Neural cell (in vitro differentiated cells): ENCODE data around the gene HDAC9. TPM values are rescaled to one million over a fixed set of nuclear protein-coding genes. Genes with fewer than 3 reads are reported as not detected.

Source experiments
- H2AFZ ChIP-seq: fragments of 200-600, 300-800 bp; sonication (generic), shearing (Covaris generic); 2 replicates; pipeline ENCODE4 v1.6.0; 2014; ENCODE audit warnings: low read depth, mild to moderate bottlenecking, antibody characterized with exemption, low read length, moderate library complexity
- H3F3A ChIP-seq: fragments of 200-600 bp; shearing (Covaris generic); 2 replicates; pipeline ENCODE4 v1.6.1; 2016; ENCODE audit warnings: mild to moderate bottlenecking, moderate library complexity, mixed read lengths, antibody characterized with exemption, low read length; ENCODE audit not compliant: insufficient read depth, poor library complexity, severe bottlenecking
- H3K27ac ChIP-seq: fragments of 200-600, 300-800 bp; sonication (generic), shearing (Covaris generic); 2 replicates; pipeline ENCODE4 v1.5.1; 2014; ENCODE audit warnings: mild to moderate bottlenecking, low read length, moderate library complexity
- H3K27me3 ChIP-seq: fragments of 300-800, 200-600 bp; sonication (generic), shearing (Covaris generic); 2 replicates; pipeline ENCODE4 v1.6.0; 2014; ENCODE audit warnings: mild to moderate bottlenecking, low read depth, low read length, moderate library complexity; ENCODE audit not compliant: insufficient read depth
- H3K36me3 ChIP-seq: fragments of 300-800, 200-600 bp; sonication (generic), shearing (Covaris generic); 2 replicates; pipeline ENCODE4 v1.5.1; 2014; ENCODE audit warnings: mild to moderate bottlenecking, antibody characterized with exemption, low read length, moderate library complexity; ENCODE audit not compliant: insufficient read depth
- H3K4me2 ChIP-seq: fragments of 300-800, 200-600 bp; sonication (generic), shearing (Covaris generic); 2 replicates; pipeline ENCODE4 v1.6.0; 2014; ENCODE audit warnings: mild to moderate bottlenecking, low read length
- H3K4me3 ChIP-seq: fragments of 300-800, 200-600 bp; sonication (generic), shearing (Covaris generic); 2 replicates; pipeline ENCODE4 v1.5.1; 2014; ENCODE audit warnings: mild to moderate bottlenecking, low read length, moderate library complexity
- H3K79me2 ChIP-seq: fragments of 200-600 bp; shearing (Covaris generic); replicated peaks from 2 replicates; pipeline ENCODE4 v1.6.0; 2014; ENCODE audit warnings: mild to moderate bottlenecking, low read length, moderate library complexity; ENCODE audit not compliant: insufficient read depth
- H3K9ac ChIP-seq: fragments of 300-800, 200-600 bp; sonication (generic), shearing (Covaris generic); 2 replicates; pipeline ENCODE4 v1.6.1; 2016; ENCODE audit warnings: mild to moderate bottlenecking, low read length, mixed read lengths
- H3K9me2 ChIP-seq: fragments of 200-600 bp; shearing (Covaris generic); 2 replicates; pipeline ENCODE4 v1.6.1; 2016; ENCODE audit warnings: mild to moderate bottlenecking, low read length, mixed read lengths; ENCODE audit not compliant: insufficient read depth
- H3K9me3 ChIP-seq: fragments of 200-600, 300-800 bp; sonication (generic), shearing (Covaris generic); 2 replicates; pipeline ENCODE4 v1.6.1; 2016; ENCODE audit warnings: mild to moderate bottlenecking, mixed run types, low read length, moderate library complexity, mixed read lengths
- H4K20me1 ChIP-seq: fragments of 200-600 bp; shearing (Covaris generic); 2 replicates; pipeline ENCODE4 v1.6.1; 2016; ENCODE audit warnings: mild to moderate bottlenecking, mixed run types; ENCODE audit not compliant: insufficient read depth
- MXI1 ChIP-seq: fragments of 450-650 bp; conservative IDR thresholded peaks from 2 replicates; pipeline ENCODE4 v1.6.1; 2014; ENCODE audit warnings: antibody characterized with exemption, mild to moderate bottlenecking; ENCODE audit not compliant: poor library complexity, severe bottlenecking
- POLR2AphosphoS5 ChIP-seq: IDR thresholded peaks from 2 replicates; pipeline ENCODE4 v1.6.1; 2012
- polyA plus RNA-seq: library from polyadenylated mRNA; depleted of rRNA; stranded (reverse); fragments of >200 nt; gene quantifications from 2 replicates; pipeline ENCODE4 v1.2.3, GENCODE V29; 2014
- TF ChIP-seq, protein P1 (sequence below): IDR thresholded peaks from 2 replicates; pipeline ENCODE4 v1.6.1; 2012; ENCODE audit warnings: borderline replicate concordance
- TF ChIP-seq, protein P2 (sequence below): fragments of 450-650 bp; IDR thresholded peaks from 2 replicates; pipeline ENCODE4 v1.5.1; 2014; ENCODE audit warnings: antibody characterized with exemption, mild to moderate bottlenecking, moderate library complexity; ENCODE audit not compliant: poor library complexity, severe bottlenecking

Gene HDAC9
- polyA plus RNA-seq, 1 donor from 2014 or later, result 15.9 TPM

DNA sequence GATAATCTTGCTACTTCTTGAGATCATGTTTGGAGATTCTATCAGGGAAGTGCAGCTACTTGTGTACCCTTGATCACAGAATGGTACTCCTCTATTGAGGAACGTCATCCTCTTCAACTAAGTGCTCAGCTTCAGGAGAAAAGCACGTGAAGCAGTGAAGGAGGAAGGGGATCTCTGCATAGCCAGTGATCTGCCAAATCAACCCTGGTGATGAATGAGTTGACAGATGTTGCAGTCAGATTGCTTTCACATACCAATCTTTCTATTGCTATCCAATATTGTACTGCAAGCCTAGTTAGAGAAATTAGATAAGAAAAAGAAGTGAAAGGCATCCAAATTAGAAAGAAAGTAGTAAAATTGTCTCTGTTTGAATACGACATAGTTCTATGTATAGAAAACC lies 312.5 kb downstream of the HDAC9 start:
- H3K9ac ChIP-seq, result no peak overlapping the region
- H3F3A ChIP-seq, result no peaks in the 10 kb centered on the region
- no peak overlapping the region for H3K4me2 ChIP-seq
- no peak overlapping the region for H2AFZ ChIP-seq
- H3K79me2 ChIP-seq, result no peaks in the 10 kb centered on the region
- H3K27me3 ChIP-seq, result no peaks in the 10 kb centered on the region
- H3K36me3 ChIP-seq, result no peaks in the 10 kb centered on the region
- H3K9me3 ChIP-seq, result peaks cover 4% of the 10 kb centered on the region
- H3K27ac ChIP-seq, result no peak overlapping the region
- H4K20me1 ChIP-seq, result no peaks in the 10 kb centered on the region
- no peak overlapping the region for H3K4me3 ChIP-seq
- TF ChIP-seq POLR2AphosphoS5, result no peak
- TF ChIP-seq, protein P1, sequence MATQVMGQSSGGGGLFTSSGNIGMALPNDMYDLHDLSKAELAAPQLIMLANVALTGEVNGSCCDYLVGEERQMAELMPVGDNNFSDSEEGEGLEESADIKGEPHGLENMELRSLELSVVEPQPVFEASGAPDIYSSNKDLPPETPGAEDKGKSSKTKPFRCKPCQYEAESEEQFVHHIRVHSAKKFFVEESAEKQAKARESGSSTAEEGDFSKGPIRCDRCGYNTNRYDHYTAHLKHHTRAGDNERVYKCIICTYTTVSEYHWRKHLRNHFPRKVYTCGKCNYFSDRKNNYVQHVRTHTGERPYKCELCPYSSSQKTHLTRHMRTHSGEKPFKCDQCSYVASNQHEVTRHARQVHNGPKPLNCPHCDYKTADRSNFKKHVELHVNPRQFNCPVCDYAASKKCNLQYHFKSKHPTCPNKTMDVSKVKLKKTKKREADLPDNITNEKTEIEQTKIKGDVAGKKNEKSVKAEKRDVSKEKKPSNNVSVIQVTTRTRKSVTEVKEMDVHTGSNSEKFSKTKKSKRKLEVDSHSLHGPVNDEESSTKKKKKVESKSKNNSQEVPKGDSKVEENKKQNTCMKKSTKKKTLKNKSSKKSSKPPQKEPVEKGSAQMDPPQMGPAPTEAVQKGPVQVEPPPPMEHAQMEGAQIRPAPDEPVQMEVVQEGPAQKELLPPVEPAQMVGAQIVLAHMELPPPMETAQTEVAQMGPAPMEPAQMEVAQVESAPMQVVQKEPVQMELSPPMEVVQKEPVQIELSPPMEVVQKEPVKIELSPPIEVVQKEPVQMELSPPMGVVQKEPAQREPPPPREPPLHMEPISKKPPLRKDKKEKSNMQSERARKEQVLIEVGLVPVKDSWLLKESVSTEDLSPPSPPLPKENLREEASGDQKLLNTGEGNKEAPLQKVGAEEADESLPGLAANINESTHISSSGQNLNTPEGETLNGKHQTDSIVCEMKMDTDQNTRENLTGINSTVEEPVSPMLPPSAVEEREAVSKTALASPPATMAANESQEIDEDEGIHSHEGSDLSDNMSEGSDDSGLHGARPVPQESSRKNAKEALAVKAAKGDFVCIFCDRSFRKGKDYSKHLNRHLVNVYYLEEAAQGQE, result no peak
- no peaks in the 10 kb centered on the region for H3K9me2 ChIP-seq

DNA sequence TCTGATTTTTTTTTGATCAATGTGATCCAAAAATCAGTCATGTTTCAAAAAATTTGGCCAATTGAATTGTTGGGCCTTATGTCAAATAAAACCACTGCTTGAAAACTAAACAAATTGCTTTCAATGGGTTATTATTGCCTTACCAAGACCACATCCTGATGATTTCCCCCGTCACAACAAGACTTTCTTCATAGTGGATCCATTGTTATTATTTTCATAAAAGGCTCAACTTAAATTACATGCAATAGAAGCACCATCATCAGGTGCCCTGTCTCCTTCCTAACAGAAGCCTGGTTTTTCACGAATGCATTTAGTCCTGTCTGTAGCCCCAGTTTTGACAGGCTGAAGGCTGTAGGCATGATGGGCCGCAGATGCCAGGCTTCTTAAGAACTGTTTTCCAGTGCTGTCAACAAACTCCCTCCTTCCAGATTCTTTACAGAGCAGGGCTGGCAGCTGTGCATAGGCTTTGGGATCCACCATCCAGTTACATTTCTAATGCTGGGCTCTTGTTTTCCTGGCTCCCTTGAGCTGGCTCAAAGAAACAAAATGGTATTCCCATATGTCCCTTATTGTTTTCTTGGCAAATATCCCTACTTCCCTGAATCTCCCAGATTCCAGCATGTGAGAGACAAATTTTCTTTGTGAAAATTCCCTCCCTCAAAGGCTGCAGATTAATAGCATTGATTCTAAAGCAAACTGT lies 319.9 kb downstream of the HDAC9 start:
- Histone ChIP-seq H3K79me2 (no peaks in the 10 kb centered on the region), H2AFZ (no peak overlapping the region), H3K4me3 (no peak overlapping the region), H3F3A (no peaks in the 10 kb centered on the region), H3K27ac (no peak overlapping the region), H4K20me1 (no peaks in the 10 kb centered on the region), H3K9me2 (no peaks in the 10 kb centered on the region), H3K4me2 (no peak overlapping the region), H3K9me3 (no peaks in the 10 kb centered on the region), H3K36me3 (no peaks in the 10 kb centered on the region), H3K9ac (no peak overlapping the region), H3K27me3 (no peaks in the 10 kb centered on the region)
- TF ChIP-seq, protein P1, result no peak
- TF ChIP-seq, protein P2, sequence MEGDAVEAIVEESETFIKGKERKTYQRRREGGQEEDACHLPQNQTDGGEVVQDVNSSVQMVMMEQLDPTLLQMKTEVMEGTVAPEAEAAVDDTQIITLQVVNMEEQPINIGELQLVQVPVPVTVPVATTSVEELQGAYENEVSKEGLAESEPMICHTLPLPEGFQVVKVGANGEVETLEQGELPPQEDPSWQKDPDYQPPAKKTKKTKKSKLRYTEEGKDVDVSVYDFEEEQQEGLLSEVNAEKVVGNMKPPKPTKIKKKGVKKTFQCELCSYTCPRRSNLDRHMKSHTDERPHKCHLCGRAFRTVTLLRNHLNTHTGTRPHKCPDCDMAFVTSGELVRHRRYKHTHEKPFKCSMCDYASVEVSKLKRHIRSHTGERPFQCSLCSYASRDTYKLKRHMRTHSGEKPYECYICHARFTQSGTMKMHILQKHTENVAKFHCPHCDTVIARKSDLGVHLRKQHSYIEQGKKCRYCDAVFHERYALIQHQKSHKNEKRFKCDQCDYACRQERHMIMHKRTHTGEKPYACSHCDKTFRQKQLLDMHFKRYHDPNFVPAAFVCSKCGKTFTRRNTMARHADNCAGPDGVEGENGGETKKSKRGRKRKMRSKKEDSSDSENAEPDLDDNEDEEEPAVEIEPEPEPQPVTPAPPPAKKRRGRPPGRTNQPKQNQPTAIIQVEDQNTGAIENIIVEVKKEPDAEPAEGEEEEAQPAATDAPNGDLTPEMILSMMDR, result no peak
- TF ChIP-seq MXI1, result no peak
- TF ChIP-seq POLR2AphosphoS5, result no peak
